Keratinocyte (primary cell): Measurements from ENCODE around the gene MVB12B.

ENCODE experiments used
- CTCF ChIP-seq, 3 experiments: IDR thresholded peaks in 1 of 3; conservative IDR thresholded peaks in 1 of 3; optimal IDR thresholded peaks in 1 of 3; 2 replicates in 2 of 3; 3 replicates in 1 of 3; pipeline versions ENCODE3 to v1.5.1; 2011; ENCODE audit warnings: low read length in 3 of 3, mild to moderate bottlenecking in 3 of 3, moderate library complexity in 2 of 3, control low read depth in 1 of 3, inconsistent platforms in 1 of 3; ENCODE audit not compliant: insufficient read depth in 2 of 3; ENCODE audit errors: extremely low read depth in 1 of 3
- EZH2 ChIP-seq: IDR thresholded peaks from one replicate; pipeline ENCODE4 v1.6.1; 2012; ENCODE audit warnings: inconsistent platforms, mild to moderate bottlenecking, low read length, moderate library complexity

GRCh38 chr9:126291925-126292324, 34.7 kb upstream of the MVB12B start:
- TF ChIP-seq CTCF (optimal IDR thresholded peaks at IDR 0.05 in 1 of 3, IDR thresholded peaks at IDR 0.05 in 1 of 3, conservative IDR thresholded peaks at IDR 0.05 in 1 of 3; ENCODE audit: extremely low read depth in 1 of 3, insufficient read depth in 2 of 3, low read length in 3 of 3) (no peak), EZH2 (no peak)
